Measurements from ENCODE around the gene ACAA2.
"Not testable (repeated sequence)": the region's sequence is repeated elsewhere in the genome, so short reads cannot be mapped to it uniquely, and the experiment has no call there.

ACAA2 gene

DNA sequence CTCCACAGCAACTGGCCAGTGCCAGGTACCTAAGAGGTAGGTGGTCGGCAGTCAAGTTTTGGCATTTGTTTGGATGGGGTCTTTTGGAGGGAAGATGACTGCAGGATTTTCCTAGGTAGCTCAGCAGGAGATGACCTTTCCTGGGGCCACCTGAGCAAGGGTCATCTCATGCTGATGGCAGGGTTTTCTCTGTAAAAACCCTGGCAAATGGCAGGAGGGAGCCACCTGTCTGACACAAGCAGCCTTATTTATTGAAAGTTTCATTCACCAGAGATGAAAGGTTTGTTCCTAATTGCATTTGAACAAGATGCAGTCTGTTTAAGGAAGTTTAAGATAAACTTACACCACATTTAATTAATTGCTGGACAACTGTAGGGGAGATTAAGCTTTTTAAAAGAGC, 31.6 kb upstream of the ACAA2 start:
- no peak for DNase-seq

DNA sequence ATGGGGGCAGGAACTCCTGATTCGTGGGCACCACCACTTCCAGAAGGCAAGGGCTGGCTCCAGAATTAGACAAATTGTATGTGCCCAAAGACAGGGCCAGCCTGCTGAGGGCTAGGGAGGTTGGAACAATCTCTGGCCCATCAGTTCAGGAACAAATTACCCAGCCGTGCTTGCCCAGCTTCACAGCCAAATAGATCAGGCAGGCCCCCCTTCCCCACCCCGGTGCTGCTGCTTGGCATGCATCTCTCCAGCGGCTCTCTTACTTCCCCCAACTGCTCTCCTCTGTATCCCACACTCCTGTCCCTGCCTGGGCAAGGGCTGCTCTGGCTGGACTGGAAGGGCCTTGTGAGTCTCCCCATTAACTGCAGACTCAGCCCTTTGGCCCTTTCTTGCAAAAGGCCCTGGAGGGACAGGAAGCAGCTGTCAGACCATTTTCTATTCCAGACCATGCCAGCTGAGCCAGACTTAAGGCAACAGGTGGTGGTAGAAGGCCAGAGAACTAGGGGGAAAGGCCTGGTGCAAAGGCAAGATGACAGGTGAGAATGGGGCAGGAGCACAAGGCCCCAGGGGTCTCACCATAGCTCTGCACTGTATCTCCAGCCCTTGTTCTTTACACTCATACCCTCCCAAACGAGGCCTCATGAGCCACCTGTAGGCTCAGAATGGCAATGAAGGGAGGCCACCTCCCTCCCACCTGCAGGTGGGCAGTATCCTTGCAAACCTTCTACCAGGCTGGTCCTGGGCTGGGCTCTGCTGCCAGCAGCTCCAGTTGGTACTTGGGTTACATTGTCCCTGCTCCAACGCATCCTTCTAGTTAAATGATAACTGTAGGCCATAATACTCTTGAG, 30.7 kb upstream of the ACAA2 start:
- no peak for DNase-seq

DNA sequence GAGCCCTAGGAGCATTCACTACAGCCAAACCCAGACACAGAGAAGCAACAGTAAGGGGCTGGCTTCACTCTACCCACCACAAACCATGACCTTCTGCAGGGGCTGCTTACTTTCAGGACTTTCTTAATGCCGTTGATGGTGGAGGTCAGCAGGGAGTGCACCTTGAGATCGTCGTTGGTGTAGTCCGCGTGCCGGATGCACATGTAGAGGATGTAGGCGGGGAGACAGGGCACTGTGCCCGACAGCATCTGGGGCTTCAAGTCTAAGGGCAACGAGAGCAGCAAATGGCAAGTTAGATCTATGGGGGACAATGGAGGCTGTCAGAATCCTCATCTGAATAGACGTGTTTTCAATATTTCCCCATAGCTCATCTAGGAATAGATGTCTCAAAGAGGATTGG, 29.8 kb upstream of the ACAA2 start:
- DNase-seq, result no peak

DNA sequence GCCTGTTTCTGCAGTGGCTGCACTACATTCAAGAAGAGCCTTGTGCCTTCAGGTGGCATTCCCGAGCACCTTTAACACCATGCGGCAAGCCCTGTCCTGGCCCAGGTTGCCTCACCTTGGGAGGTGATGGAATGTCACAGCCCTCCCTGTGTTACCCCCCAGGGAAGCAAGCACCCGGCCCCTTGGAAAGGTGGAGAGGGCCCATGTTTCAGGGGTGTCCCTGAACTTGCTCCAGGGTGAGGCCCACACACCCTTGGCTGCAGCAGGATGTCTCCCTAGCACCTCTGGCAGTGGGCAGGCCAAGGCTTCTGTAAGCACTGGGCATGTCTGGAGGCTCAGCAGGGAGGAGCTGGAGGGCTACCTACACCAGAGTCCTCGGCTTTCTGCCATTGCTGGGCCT, 29.3 kb upstream of the ACAA2 start:
- no peak for DNase-seq

DNA sequence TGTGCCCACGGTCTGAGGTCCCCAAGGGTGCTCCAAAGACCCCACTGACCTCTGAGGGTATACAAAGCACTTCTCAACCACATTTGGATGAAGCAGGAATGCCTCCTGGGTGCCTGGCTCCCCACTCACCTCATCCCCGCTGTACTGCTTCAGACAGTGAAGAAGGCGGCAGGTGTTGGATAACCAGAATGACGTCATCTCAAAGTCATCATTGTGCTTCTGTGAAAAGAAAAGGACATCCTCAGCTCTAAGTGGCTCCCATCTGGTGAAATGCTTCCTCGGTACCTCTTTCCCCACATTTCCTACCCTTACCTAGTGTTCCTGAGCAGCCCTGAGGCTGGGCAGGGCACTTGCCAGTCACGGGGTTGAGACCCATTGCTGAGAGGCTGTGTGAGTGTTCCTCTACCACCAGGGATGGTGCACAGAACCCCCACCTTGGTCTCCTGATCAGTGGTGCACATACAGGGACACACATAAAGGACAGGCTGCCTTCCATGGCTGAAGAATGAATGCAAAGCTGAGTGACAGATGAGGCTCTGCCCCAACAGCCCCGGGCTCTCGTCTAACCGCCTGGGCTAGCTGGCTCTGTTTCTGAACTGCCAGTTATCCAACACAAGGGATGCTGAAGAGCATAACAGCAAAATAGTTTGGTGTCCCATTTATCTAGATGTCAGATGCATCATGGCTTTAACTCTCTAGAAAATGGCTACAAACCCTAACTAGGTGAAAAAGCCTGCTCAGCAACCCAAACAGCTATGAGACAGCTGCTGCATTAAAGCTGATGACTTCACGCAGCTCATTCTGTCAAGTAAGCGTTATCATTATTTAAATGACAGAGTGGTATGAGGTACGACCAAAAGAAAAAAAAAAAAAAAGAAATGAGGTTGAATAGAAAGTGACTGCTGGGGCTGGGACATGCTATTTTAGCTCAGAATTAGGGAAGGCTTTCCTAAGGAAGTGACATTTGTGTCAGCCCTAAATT, 28.2 kb upstream of the ACAA2 start:
- no peak for DNase-seq

DNA sequence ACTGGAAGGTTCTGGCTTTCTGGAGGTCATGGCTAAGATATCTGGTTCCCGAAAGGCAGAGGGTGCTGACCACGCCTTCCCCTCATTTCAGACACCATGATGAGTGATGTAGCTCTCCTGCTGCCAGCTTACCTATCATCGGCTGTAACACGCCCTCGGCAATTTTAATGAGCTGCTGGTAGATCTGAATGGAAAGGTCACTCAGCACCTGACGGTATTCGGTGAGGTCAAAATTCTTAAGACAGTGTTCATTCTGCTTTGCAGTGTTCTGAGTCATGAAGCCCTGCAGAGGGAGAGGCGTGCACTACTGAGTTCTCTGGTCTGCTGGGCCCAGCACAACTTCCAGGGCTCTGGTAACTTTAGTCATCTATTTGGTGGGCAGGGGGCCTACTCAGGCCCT, 25.7 kb upstream of the ACAA2 start:
- DNase-seq, result no peak

DNA sequence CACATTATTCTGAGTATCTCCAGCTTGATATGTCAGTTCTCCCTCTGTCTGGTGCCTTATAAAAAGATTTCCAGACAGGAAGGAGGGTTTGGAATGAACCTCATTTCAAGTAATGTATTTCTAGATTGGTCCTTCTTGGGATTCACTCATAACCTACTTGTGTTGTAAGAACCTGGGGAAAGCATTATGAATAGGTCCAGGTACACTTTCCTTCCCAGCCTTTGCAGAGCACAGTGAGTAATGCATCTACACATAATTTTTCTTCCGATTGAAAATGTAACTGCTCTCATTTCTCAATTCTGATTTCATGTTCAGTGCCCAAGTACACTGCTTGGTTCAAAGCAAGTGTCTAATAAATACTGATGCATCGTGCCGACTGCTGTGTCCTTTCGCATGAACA, 25.0 kb upstream of the ACAA2 start:
- DNase-seq, result no peak

DNA sequence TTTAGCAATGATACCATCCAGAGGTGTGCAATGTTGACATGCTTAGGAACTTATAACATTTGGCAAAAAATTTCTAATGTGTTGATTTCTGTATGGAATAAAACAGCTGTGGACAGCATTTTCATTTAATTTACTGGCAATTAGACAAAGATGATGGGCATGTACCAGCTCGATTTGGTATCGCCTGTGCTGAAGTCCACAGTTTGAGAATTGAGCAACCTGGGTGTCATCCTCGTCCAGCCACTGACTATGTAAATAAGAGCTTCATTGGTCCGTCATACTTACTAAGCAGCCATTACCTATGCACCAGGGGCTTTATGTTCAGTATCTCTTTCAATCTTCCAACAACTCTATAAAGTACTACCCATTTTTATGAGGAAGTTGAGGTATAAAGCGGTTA, 24.6 kb upstream of the ACAA2 start:
- DNase-seq, result no peak

DNA sequence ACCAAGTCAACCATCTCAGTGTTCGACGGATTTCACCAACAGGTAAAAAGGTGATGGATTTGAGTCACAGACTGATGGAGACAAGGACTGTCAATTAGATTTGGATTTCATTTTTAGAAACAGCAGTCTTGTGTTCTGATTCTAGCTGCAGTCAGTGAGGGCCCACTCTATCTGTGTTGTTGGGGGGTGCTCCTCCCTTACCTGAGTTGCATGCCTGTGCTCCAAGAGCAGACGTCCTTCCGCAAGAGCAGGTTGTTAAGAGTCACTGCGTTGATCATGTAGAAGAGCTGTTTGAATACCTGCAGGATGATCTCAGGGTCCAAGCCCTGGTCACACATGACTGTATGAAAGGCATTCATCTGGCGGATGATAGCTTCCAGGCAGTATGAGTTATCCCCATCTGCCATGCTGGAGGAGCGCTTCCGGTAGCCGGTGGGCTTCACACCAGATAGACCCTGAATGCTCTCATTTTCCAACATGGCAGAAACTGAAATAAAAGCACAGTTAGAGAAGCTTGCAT, 24.0 kb upstream of the ACAA2 start:
- not testable (repeated sequence) for DNase-seq

DNA sequence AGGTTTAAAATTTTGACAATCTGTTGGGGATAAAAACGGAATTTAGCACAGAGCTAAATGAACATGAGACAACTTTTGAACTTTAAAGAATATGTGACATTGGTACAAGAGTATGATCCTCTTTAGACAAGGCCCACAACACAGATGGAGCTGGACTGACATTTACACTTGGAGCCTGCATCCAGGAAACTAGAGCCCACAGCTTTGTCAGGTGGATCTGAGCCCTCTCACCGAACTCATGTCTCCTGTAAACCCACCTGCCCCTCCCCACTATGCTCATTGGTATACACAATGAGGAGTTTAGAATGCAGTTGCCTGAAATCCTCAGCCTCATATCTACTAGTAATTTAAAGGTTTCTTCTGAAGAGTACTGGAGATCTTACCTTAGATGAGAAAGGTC, 22.1 kb upstream of the ACAA2 start:
- no peak for DNase-seq

DNA sequence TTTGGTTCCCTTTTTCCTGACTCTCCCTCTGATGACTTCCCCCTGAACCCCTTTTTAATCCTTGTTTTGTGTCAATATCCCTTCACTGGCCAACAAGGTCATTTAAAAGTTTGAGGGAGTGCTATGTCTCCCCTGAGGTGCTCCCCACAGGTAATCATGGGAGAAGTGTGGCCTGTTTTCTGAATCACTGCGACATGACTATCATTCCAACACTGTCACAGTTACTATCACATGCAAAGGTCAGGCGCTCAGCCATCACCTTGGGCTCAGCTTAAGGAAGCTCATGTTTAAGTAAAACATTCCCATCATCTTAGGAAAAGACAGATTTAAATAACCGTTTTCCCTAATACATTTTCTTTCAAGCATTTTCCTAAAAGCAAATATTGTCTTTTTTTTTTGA, 20.9 kb upstream of the ACAA2 start:
- no peak for DNase-seq

DNA sequence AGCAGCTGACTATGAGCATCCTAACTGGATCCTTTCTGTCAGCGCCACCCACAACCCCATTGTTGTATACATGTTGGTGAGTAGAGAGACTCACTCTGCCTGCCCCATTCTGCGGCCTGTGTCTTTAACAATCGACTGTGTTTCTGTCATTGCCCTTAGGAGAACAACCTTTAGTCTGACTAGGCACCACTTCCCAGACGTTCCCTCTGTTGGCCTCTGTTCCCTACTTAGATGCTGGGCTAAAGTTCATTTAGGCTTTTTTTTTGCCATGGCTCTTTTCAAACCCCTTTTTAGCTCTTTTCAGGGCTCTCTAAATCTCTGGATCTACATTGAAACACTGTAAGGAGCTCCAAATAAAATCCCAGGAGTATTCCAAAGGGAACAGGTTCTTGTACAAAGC, 20.5 kb upstream of the ACAA2 start:
- DNase-seq, result no peak

DNA sequence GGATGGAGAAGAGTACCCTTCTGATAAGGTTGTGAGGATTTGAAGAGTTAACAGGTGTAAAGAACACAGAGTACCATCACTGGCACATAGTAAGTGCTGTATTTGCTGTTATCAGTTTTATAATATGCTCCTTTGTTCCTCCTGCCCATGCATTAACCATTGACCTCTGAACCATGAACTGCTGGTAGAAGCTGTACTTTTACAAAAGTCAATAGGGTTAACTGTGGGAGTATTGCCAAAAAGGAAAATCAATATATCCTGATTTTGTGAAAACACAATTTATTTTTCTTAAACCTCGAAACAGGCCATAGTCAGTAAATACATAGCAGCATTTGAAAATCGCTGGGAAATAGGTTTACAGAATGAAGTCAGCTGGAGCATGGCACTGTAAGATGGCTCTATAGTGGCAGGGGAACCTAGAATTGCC, 18.9 kb upstream of the ACAA2 start:
- no peak for DNase-seq

DNA sequence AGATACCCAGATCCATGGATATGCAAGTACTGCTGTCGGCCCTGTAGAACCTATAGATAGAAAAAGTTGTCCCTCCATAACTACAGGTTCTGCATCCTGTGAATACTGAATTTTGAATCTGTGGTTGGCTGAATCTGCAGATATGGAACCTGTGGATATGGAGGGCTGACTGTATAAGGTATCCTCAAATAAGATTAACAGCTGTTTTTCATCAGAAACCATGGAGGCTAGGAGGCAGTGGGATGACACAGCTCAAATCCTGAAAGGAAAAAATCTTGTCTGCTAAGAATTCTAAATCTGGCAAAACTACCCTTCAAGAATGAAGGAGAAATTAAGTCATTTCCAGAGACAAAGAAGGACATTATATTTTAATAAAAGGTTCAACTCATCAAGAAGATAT, 14.7 kb upstream of the ACAA2 start:
- no peak for DNase-seq

DNA sequence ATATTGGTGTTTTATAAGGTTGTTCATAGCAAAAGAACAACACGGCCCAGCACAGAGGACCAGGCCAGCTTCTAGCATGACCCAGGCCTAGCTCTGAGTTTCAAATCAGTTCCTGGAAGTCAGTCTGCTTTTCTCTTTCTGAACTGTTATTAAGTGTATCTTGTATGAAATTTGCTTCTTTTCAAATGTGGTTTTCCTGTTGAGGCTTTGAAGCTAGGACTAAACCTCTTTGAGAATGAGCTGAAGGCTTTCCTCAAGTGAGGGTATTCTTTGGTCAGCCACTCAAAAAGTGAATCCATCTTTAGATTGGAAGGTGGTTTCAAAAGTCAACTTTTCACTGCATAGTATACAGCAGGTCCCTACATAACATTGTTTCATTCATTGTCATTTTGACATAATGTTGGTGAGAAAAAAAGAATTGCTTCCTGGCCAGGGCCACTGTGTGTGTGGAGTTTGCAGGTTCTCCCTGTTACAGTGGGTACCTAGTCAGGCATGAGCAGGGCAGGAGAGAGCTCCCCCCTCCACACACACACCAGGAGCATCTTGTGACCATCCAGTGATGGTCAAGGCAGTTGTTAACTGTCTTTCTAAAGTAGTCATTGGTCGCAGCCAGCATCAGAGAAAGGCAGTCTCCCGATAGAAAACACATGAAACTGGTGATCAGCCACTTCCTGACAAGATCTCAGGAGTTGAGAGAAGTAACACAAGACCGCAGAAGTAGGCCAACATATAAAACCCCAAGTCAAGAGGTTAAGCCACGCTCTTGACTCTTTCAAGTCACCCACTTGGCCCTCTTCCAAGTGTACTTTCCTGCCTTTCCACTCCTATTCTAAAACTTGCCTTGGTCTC, 6.7 kb upstream of the ACAA2 start:
- peak; percentile 17 for DNase-seq

DNA sequence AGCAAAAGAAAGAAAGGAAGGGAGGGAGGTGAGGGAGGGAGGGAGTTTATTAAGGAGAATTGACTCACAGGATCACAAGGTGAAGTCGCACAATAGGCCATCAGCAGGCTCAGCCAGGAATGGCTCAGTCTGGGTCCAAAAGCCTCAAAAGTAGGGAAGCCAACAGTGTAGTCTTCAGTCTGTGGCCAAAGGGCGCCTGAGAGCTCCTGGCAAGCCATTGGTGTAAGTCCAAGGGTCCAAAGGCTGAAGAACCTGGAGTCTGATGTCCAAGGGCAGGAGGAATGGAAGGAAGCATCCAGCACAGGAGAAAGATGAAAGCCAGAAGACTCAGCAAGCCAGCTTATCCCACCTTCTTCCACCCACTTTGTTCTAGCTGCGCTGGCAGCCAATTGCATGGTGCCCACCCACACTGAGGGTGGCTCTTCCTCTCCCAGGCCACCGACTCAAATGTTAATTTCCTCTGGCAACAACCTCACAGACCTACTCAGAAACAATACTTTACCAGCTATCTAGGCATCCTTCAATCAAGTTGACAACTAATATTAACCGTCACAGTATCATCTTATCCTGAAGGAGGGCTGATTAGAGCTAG, 5.8 kb upstream of the ACAA2 start:
- no peak for DNase-seq

DNA sequence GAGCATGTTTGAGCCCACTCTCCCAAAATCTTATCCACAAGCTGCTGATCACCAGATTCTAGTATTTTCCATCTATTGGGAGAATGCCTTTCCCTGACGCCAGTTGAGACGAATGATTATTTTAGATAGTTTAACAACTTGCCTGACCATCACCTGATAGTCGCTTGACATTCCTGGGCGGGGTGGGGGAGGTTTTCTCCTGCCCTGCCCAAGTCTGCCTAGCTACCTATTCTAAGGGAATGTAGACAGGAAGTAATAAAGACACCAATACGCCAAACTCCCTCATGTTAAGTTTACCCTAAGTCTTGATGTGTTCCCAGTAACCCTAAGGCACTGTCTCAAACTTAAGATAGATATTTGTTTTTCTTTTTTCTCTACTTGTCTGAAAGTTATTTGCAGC, 4.6 kb upstream of the ACAA2 start:
- no peak for DNase-seq

DNA sequence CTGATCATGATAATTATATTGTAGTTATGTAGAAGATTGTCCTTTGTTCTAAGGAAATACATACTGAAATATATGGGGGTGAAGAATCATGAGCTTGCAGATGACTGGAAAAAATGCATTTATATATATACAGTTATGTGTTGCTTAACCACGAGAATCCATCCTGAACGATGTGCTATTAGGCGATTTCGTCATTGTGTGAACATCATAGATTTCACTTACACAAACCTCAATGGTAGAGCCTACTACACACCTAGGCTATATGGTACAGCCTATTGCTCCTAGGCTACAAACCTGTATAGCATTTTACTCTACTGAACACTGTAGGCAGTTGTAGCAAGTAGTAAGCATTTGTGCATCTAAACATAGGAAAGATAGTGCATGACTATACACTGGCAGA, 2.6 kb upstream of the ACAA2 start:
- DNase-seq, result no peak

DNA sequence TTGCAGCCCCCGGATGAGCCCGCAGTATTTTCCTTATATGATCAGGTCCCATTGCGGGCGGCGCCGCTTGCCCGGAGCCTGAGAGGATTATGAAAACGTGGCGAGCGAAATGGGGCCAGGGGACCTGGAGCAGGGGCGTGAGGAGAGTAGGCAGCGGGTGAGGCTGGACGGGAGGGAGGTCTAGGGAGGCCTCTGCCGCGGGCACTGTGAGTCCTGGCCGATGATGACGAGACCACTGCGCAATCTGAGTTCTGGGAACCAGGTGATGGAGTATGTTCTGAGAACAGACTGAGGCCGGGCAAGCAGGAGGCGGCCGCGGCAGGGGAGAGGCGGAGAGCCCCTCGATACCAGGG, 790 bp upstream of the ACAA2 start:
- DNase-seq, result peak; percentile 63

DNA sequence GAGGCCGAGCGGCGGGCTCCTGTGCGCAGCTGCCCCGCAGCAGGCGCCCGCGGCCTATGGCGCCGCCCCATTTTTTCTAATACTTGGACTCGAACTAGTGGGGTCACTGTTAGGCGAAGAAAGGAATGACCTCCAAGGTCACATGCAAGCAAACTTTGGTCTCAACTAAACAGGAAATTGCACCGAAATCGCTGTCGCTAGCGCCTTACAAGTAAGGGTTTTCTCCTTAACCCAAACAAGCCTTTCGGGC, 339 bp downstream of the ACAA2 start:
- DNase-seq, result no peak

DNA sequence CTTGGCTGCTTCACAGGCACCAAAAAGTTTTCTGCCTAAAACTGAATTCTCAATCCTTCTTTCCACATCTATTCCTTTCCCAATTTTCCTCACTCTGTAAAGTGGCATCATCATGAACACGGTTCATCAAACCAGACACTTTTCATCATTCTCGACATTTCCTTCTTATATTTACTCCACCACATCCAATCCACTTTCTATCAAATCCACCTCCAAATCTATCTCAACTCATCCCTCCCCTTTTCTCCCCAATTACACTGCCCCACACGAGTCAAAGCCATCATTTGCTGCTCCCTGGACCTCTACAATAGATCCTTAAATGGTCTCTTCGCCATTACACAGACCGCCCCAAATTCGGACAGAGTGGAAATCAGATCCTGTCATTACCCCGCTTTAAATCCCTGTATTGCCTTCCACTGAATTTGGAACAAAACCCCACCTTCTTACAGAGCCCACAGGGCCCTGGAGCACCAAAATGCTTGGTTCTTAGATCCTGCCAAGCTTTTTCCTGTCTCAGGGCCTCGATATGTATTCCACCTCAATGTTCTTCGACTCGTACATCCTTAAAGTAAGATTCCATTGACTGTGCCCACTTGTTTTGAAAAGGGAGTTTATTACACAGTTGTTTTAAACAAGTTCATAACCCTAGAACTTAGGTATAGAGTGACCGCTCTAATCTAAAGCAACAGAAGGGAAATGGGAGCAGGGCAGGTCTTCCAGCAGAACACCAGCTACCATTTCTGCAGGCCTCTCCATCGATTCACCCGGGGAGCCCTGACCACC, 856 bp downstream of the ACAA2 start:
- DNase-seq, result no peak

Measured in activated naive CD4-positive, alpha-beta T cell treated with Interleukin-2 at 50 U/mL for 16 hours (primary cell).